HepG2 (cell line): Measurements from ENCODE around the gene DPP7. TPM values are rescaled to one million over a fixed set of nuclear protein-coding genes. Genes with fewer than 3 reads are reported as not detected.
A peak's percentile ranks its signal among the peaks of the same experiment; 100 is the strongest.

Source experiments
- IRF2 ChIP-seq: IDR thresholded peaks from 2 replicates; pipeline ENCODE4 v1.6.1; 2018; ENCODE audit warnings: missing genetic modification reagents, missing compliant biosample characterization
- LCORL ChIP-seq, 2 experiments: fragments of 450-650 bp in 1 of 2; sonication (generic) in 1 of 2; formaldehyde crosslinking in 1 of 2; IDR thresholded peaks; 2 replicates each; pipeline versions ENCODE4 v1.5.0 to v1.6.1; 2017 to 2020; ENCODE audit warnings: antibody characterized with exemption in 1 of 2, missing genetic modification reagents in 1 of 2
- TOE1 ChIP-seq: sonication (generic); formaldehyde crosslinking; IDR thresholded peaks from 2 replicates; pipeline ENCODE4 v1.4.0; 2020; ENCODE audit warnings: mild to moderate bottlenecking, missing genetic modification reagents
- ZBTB7A ChIP-seq: sonication (generic); formaldehyde crosslinking; IDR thresholded peaks from 2 replicates; pipeline ENCODE4 v1.8.0; 2022; ENCODE audit warnings: mild to moderate bottlenecking, missing genetic modification reagents
- polyA plus RNA-seq, 8 experiments: library from polyadenylated mRNA; depleted of rRNA in 3 of 8; stranded (reverse) in 7 of 8; unstranded in 1 of 8; fragments of >200 nt; fragmentation: Illumina TruSeq in 4 of 8; extraction: Trizol in 4 of 8; gene quantifications; 2 replicates each; pipeline versions ENCODE4 v1.2.1 to v1.2.3, GENCODE V29; 2011 to 2016; ENCODE audit warnings: low read depth in 4 of 8, missing spikeins in 1 of 8, mixed read lengths in 1 of 8; ENCODE audit not compliant: insufficient read depth in 1 of 8
- total RNA-seq, 5 experiments: library from RNA; depleted of rRNA; stranded (reverse); fragments of >200 nt; fragmentation: Illumina TruSeq; extraction: Trizol; gene quantifications; 2 replicates each; pipeline ENCODE4 v1.2.3, GENCODE V29; 2016; ENCODE audit warnings: low read depth in 1 of 5
- TF ChIP-seq, protein P1 (sequence below): sonication (generic); formaldehyde crosslinking; IDR thresholded peaks from 2 replicates; pipeline ENCODE4 v1.4.0; 2020; ENCODE audit warnings: missing genetic modification reagents
- TF ChIP-seq, protein P2 (sequence below): sonication (generic); formaldehyde crosslinking; IDR thresholded peaks from 2 replicates; pipeline ENCODE4 v1.4.0; 2020; ENCODE audit warnings: missing genetic modification reagents, mild to moderate bottlenecking, borderline replicate concordance
- TF ChIP-seq, protein P3 (sequence below): sonication (generic); formaldehyde crosslinking; conservative IDR thresholded peaks from 2 replicates; pipeline ENCODE4 v1.4.0; 2020; ENCODE audit warnings: missing genetic modification reagents
- TF ChIP-seq, protein P4 (sequence below): sonication (generic); formaldehyde crosslinking; IDR thresholded peaks from 2 replicates; pipeline ENCODE4 v1.5.1; 2020; ENCODE audit warnings: mild to moderate bottlenecking, missing genetic modification reagents, moderate library complexity

DPP7 gene
- total and polyA plus RNA-seq, 2 of the 13 experiments (the other 11 are each of a cell fraction or from before 2014, with no cell fraction given), result 1.2 to 4.5 TPM

DNA sequence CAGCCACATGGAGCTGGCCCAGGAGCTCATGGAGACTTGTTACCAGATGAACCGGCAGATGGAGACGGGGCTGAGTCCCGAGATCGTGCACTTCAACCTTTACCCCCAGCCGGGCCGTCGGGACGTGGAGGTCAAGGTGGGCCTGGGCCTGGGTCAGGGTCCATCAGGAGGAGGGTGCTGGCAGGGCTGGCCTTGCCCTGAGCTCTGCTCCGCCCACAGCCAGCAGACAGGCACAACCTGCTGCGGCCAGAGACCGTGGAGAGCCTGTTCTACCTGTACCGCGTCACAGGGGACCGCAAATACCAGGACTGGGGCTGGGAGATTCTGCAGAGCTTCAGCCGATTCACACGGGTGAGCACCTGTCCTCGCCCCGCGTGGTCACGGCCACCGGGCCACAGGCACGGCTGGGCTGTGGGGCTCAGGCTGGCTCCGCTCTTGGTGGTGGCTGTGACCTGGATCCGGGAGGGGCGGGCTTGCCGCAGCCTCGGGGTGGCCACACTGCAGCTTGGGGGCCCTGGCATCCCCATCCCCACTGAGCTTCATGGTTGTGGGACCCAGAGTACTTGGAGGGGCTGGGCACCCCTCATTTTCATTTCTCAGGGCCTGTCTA lies 7.1 kb downstream of the DPP7 start (continued):
- TF ChIP-seq, protein P1, sequence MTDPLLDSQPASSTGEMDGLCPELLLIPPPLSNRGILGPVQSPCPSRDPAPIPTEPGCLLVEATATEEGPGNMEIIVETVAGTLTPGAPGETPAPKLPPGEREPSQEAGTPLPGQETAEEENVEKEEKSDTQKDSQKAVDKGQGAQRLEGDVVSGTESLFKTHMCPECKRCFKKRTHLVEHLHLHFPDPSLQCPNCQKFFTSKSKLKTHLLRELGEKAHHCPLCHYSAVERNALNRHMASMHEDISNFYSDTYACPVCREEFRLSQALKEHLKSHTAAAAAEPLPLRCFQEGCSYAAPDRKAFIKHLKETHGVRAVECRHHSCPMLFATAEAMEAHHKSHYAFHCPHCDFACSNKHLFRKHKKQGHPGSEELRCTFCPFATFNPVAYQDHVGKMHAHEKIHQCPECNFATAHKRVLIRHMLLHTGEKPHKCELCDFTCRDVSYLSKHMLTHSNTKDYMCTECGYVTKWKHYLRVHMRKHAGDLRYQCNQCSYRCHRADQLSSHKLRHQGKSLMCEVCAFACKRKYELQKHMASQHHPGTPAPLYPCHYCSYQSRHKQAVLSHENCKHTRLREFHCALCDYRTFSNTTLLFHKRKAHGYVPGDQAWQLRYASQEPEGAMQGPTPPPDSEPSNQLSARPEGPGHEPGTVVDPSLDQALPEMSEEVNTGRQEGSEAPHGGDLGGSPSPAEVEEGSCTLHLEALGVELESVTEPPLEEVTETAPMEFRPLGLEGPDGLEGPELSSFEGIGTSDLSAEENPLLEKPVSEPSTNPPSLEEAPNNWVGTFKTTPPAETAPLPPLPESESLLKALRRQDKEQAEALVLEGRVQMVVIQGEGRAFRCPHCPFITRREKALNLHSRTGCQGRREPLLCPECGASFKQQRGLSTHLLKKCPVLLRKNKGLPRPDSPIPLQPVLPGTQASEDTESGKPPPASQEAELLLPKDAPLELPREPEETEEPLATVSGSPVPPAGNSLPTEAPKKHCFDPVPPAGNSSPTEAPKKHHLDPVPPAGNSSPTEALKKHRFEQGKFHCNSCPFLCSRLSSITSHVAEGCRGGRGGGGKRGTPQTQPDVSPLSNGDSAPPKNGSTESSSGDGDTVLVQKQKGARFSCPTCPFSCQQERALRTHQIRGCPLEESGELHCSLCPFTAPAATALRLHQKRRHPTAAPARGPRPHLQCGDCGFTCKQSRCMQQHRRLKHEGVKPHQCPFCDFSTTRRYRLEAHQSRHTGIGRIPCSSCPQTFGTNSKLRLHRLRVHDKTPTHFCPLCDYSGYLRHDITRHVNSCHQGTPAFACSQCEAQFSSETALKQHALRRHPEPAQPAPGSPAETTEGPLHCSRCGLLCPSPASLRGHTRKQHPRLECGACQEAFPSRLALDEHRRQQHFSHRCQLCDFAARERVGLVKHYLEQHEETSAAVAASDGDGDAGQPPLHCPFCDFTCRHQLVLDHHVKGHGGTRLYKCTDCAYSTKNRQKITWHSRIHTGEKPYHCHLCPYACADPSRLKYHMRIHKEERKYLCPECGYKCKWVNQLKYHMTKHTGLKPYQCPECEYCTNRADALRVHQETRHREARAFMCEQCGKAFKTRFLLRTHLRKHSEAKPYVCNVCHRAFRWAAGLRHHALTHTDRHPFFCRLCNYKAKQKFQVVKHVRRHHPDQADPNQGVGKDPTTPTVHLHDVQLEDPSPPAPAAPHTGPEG, result no peak
- TF ChIP-seq IRF2 (CRISPR knock-in tag), result no peak
- no peak for TF ChIP-seq TOE1 (CRISPR knock-in tag)
- TF ChIP-seq ZBTB7A (CRISPR knock-in tag), result peak; percentile 64; the same call in 1 of the 2 replicates
- no peak for TF ChIP-seq LCORL (IDR thresholded peaks at IDR 0.05)
- no peak for TF ChIP-seq LCORL (CRISPR knock-in tag; IDR thresholded peaks at IDR 0.05)
- TF ChIP-seq, protein P2, sequence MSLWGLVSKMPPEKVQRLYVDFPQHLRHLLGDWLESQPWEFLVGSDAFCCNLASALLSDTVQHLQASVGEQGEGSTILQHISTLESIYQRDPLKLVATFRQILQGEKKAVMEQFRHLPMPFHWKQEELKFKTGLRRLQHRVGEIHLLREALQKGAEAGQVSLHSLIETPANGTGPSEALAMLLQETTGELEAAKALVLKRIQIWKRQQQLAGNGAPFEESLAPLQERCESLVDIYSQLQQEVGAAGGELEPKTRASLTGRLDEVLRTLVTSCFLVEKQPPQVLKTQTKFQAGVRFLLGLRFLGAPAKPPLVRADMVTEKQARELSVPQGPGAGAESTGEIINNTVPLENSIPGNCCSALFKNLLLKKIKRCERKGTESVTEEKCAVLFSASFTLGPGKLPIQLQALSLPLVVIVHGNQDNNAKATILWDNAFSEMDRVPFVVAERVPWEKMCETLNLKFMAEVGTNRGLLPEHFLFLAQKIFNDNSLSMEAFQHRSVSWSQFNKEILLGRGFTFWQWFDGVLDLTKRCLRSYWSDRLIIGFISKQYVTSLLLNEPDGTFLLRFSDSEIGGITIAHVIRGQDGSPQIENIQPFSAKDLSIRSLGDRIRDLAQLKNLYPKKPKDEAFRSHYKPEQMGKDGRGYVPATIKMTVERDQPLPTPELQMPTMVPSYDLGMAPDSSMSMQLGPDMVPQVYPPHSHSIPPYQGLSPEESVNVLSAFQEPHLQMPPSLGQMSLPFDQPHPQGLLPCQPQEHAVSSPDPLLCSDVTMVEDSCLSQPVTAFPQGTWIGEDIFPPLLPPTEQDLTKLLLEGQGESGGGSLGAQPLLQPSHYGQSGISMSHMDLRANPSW (CRISPR knock-in tag), result no peak
- TF ChIP-seq, protein P3, sequence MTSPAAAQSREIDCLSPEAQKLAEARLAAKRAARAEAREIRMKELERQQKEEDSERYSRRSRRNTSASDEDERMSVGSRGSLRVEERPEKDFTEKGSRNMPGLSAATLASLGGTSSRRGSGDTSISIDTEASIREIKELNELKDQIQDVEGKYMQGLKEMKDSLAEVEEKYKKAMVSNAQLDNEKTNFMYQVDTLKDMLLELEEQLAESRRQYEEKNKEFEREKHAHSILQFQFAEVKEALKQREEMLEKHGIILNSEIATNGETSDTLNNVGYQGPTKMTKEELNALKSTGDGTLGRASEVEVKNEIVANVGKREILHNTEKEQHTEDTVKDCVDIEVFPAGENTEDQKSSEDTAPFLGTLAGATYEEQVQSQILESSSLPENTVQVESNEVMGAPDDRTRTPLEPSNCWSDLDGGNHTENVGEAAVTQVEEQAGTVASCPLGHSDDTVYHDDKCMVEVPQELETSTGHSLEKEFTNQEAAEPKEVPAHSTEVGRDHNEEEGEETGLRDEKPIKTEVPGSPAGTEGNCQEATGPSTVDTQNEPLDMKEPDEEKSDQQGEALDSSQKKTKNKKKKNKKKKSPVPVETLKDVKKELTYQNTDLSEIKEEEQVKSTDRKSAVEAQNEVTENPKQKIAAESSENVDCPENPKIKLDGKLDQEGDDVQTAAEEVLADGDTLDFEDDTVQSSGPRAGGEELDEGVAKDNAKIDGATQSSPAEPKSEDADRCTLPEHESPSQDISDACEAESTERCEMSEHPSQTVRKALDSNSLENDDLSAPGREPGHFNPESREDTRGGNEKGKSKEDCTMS (CRISPR knock-in tag), result no peak
- TF ChIP-seq, protein P4, sequence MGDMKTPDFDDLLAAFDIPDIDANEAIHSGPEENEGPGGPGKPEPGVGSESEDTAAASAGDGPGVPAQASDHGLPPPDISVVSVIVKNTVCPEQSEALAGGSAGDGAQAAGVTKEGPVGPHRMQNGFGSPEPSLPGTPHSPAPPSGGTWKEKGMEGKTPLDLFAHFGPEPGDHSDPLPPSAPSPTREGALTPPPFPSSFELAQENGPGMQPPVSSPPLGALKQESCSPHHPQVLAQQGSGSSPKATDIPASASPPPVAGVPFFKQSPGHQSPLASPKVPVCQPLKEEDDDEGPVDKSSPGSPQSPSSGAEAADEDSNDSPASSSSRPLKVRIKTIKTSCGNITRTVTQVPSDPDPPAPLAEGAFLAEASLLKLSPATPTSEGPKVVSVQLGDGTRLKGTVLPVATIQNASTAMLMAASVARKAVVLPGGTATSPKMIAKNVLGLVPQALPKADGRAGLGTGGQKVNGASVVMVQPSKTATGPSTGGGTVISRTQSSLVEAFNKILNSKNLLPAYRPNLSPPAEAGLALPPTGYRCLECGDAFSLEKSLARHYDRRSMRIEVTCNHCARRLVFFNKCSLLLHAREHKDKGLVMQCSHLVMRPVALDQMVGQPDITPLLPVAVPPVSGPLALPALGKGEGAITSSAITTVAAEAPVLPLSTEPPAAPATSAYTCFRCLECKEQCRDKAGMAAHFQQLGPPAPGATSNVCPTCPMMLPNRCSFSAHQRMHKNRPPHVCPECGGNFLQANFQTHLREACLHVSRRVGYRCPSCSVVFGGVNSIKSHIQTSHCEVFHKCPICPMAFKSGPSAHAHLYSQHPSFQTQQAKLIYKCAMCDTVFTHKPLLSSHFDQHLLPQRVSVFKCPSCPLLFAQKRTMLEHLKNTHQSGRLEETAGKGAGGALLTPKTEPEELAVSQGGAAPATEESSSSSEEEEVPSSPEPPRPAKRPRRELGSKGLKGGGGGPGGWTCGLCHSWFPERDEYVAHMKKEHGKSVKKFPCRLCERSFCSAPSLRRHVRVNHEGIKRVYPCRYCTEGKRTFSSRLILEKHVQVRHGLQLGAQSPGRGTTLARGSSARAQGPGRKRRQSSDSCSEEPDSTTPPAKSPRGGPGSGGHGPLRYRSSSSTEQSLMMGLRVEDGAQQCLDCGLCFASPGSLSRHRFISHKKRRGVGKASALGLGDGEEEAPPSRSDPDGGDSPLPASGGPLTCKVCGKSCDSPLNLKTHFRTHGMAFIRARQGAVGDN, result peak; percentile 44; the same call in 1 of the 2 replicates
- TF ChIP-seq, all 625 proteins: peak for 11
